SK-MEL-5 (cell line): ENCODE results near the gene FNIP1. TPM values are rescaled to one million over a fixed set of nuclear protein-coding genes. Genes with fewer than 3 reads are reported as not detected.
A peak's percentile ranks its signal among the peaks of the same experiment; 100 is the strongest.
"Not testable (repeated sequence)": the region's sequence is repeated elsewhere in the genome, so short reads cannot be mapped to it uniquely, and the experiment has no call there.

Experiments
- DNase-seq: peaks from one replicate; pipeline ENCODE4 v3.0.0-alpha.2; 2016; ENCODE audit warnings: low read depth, low spot score
- in situ Hi-C: cut with HindIII; loops from 2 replicates; pipeline ENCODE4 v1.10.0; 2016; ENCODE audit warnings: low sequenced_read_pairs, high pct_unique_total_duplicates, low pct_unique_long_range_greater_than_20kb
- total RNA-seq: library from RNA; depleted of rRNA; stranded (reverse); fragments of >200 nt; shearing (Covaris generic); gene quantifications from 2 replicates; pipeline ENCODE4 v1.2.3, GENCODE V29; 2014

FNIP1 gene
- total RNA-seq, 1 experiment from 2014 or later = 36.2 TPM

GRCh38 chr5:131724089-131724488, 72.7 kb downstream of the FNIP1 start:
- in situ Hi-C loops, DNase-seq: not testable (repeated sequence)

GRCh38 chr5:131720714-131721113, 76.1 kb downstream of the FNIP1 start:
- DNase-seq = no peak
- in situ Hi-C loops = no loop called here

GRCh38 chr5:131719564-131719963, 77.3 kb downstream of the FNIP1 start:
- DNase-seq = no peak
- in situ Hi-C loops = no loop called here

- in situ Hi-C loops = no loop called here
- DNase-seq = no peak
These were observed 78.3 kb downstream of the FNIP1 start for GRCh38 chr5:131718487-131719014.

- in situ Hi-C loops, DNase-seq: not testable (repeated sequence)
These were observed 79.7 kb downstream of the FNIP1 start for GRCh38 chr5:131717164-131717563.

GRCh38 chr5:131716650-131717049, 80.2 kb downstream of the FNIP1 start:
- in situ Hi-C loops = no loop called here
- no peak for DNase-seq

GRCh38 chr5:131710391-131710790, 86.4 kb downstream of the FNIP1 start:
- in situ Hi-C loops = no loop called here
- DNase-seq = no peak

GRCh38 chr5:131709043-131709442, 87.8 kb downstream of the FNIP1 start:
- DNase-seq = no peak
- in situ Hi-C loops = no loop called here

- in situ Hi-C loops = no loop called here
- DNase-seq = no peak
These were observed 90.5 kb downstream of the FNIP1 start for GRCh38 chr5:131706281-131706680.

- in situ Hi-C loops = no loop called here
- no peak for DNase-seq
These were observed 101.9 kb downstream of the FNIP1 start for GRCh38 chr5:131694926-131695325.

- no peak for DNase-seq
- in situ Hi-C loops = no loop called here
These were observed 102.9 kb downstream of the FNIP1 start for GRCh38 chr5:131693894-131694293.

- no peak for DNase-seq
- in situ Hi-C loops = no loop called here
These were observed 111.2 kb downstream of the FNIP1 start for GRCh38 chr5:131685516-131686171.

GRCh38 chr5:131684595-131684994, 112.2 kb downstream of the FNIP1 start:
- DNase-seq = peak; percentile 28
- in situ Hi-C loops = no loop called here

- in situ Hi-C loops = no loop called here
- DNase-seq = no peak
These were observed 112.8 kb downstream of the FNIP1 start for GRCh38 chr5:131684051-131684450.

GRCh38 chr5:131682826-131683225, 114.0 kb downstream of the FNIP1 start:
- no peak for DNase-seq
- in situ Hi-C loops = no loop called here

- no peak for DNase-seq
- in situ Hi-C loops = no loop called here
These were observed 114.6 kb downstream of the FNIP1 start for GRCh38 chr5:131682175-131682574.

- peak; percentile 37 for DNase-seq
- in situ Hi-C loops = no loop called here
These were observed 116.9 kb downstream of the FNIP1 start for GRCh38 chr5:131679911-131680310.

- in situ Hi-C loops, DNase-seq: not testable (repeated sequence)
These were observed 118.5 kb downstream of the FNIP1 start for GRCh38 chr5:131678273-131678672.

- in situ Hi-C loops = no loop called here
These were observed 119.7 kb downstream of the FNIP1 start for GRCh38 chr5:131677115-131677514.

More at GRCh38 chr5:131677115-131677514, 119.7 kb downstream of the FNIP1 start:
- no peak for DNase-seq
